ENCODE results near the gene ATP11B.
A peak's percentile ranks its signal among the peaks of the same experiment; 100 is the strongest.

ATP11B gene

GRCh38 chr3:182954553-182955235 is 161.4 kb downstream of the ATP11B start:
- no peak for DNase-seq (ENCODE audit: low spot score)

GRCh38 chr3:182957226-182957625 is 163.9 kb downstream of the ATP11B start:
- DNase-seq (ENCODE audit: low spot score): no peak

- no peak for DNase-seq (ENCODE audit: low spot score)
Observed at GRCh38 chr3:182957676-182958266, 164.5 kb downstream of the ATP11B start.

GRCh38 chr3:182959474-182960350 is 166.4 kb downstream of the ATP11B start:
- DNase-seq (ENCODE audit: low spot score): no peak

GRCh38 chr3:182962166-182962565 is 168.9 kb downstream of the ATP11B start:
- DNase-seq (ENCODE audit: low spot score): no peak

GRCh38 chr3:182964179-182964578 is 170.9 kb downstream of the ATP11B start:
- DNase-seq (ENCODE audit: low spot score): no peak

- DNase-seq (ENCODE audit: low spot score): no peak
Observed at GRCh38 chr3:182965861-182966366, 172.6 kb downstream of the ATP11B start.

GRCh38 chr3:182967218-182968204 is 174.2 kb downstream of the ATP11B start:
- DNase-seq (ENCODE audit: low spot score): peak; percentile 64

- DNase-seq (ENCODE audit: low spot score): no peak
Observed at GRCh38 chr3:182969277-182969676, 176.0 kb downstream of the ATP11B start.

- no peak for DNase-seq (ENCODE audit: low spot score)
Observed at GRCh38 chr3:182969853-182970252, 176.5 kb downstream of the ATP11B start.

- DNase-seq (ENCODE audit: low spot score): no peak
Observed at GRCh38 chr3:182970811-182971418, 177.6 kb downstream of the ATP11B start.
